GM21528 (cell line): ENCODE measurements around the gene CDC14A.

Source experiments
- ATAC-seq: cut with Tn5 transposase; IDR thresholded peaks from one replicate; pipeline ENCODE4 v1.9.1; 2021; ENCODE audit warnings: mild to moderate bottlenecking, moderate library complexity; ENCODE audit not compliant: unreplicated experiment, low FRiP score

Gene CDC14A

DNA sequence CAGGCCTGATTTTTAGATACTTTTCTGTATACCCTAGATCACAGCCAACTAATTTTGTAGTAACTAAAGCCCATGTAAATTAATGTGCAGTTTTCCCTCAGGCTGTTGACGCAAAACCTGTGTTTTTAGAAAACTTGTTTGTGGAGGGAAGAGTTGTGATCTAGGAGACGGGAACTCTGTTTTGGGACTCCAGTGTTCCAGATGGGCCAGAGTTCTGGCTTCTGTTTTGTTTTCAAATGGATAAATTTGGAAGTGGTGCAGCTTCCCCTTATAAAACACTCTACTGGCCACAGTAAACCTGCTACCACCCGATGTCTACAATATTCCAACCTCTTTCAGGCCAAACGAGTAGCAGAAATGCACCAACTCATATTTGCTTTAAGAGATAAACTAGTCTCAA, 172.0 kb downstream of the CDC14A start:
- no peak for ATAC-seq

DNA sequence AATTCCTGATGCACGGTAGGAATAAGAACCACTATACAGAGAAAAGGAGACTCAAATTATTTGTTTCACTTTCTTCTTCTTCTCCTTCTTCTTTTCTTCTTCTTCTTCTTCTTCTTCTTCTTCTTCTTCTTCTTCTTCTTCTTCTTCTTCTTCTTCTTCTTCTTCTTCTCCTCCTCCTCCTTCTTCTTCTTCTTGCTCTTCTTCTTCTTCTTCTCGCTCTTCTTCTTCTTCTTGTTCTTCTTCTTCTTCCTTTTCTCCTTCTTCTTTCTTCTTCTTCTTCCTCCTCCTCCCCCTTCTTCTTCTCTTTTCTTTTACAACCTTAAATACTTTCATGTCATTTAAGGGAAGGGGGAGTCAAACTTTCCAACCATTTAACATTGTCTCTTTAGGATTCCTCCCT, 174.6 kb downstream of the CDC14A start:
- no peak for ATAC-seq

DNA sequence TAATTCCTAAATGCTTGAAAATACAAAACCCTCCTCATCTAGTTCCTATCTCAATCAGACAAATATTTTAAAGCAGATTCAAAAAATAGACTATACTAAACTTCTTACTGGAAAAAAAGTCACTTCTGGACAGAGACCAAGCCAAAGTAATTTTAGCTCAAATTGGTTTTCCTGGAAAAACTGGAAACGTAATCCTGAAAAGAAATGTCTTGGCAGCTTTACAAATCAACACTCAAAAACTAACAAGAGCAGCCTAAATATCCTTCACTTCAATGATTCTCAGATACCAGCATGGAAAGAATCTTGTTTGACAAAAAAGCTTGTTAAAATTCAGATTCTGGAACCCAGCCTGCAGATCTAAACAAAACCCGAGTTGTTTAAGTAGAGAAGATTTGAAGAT, 176.6 kb downstream of the CDC14A start:
- no peak for ATAC-seq

DNA sequence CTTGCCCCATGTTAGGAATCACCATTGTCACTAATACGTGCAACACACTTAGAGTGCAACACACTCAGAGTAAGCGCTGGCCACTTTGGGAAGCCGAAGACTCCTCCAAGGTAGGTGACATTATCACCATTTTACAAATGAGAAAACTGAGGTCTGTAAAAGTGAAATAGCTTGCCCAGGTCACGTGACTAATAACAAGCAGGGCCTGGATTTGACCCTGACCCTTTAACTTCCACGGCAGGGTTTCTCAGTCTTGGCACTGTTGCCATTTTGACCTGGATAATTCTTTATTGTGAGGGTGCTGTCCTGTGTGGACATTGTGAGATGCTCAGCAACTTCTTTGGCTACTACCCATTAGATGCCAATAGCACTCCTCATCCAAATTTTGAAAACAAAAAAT, 177.8 kb downstream of the CDC14A start:
- no peak for ATAC-seq

DNA sequence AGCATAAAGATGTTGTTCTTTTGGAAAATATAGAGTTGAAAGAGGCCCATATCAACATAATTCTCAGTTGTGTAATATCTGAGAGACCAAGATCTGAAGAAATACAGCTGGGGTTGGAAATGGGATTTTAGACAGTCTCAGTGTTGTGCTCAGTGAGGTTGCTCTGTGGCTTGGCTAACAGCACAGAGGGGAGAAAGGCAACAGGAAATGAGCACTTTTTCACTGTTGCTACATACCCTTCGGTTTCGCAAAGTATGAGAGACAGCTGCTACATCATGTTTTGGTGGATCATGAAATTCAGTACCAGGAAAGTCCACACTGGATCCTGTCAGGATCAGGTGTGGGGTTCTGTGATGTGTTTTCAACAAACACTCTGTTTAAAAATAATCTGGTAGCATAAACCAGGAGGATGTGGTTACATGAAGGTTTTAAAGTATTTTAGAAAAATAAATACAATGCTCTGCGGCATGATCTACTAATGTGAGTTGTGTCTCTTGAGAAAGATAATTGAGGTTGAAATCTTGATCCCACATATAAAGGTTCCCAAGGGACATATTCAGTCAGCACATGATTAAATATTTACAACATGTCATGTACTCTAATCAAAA, 178.7 kb downstream of the CDC14A start:
- peak; percentile 95 for ATAC-seq

DNA sequence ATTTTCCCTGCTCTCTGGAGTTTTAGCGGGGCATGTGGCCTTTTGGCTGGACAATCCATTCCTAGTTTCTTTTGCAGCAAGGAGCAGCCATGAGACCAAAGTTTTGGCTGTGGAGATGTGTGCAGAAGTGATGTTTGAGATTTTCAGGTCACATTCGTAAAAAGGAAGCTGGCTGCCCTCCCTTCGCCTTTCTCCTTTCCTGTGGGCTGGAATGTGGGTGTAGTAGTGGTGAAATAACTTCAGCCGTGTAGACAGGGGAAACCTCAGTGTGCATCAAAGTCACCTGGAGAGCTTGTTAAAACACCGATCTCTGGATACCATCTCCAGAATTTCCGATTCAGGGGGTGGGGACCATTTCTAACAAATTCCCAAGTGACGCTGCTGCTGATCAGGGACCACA, 180.3 kb downstream of the CDC14A start:
- ATAC-seq = no peak

DNA sequence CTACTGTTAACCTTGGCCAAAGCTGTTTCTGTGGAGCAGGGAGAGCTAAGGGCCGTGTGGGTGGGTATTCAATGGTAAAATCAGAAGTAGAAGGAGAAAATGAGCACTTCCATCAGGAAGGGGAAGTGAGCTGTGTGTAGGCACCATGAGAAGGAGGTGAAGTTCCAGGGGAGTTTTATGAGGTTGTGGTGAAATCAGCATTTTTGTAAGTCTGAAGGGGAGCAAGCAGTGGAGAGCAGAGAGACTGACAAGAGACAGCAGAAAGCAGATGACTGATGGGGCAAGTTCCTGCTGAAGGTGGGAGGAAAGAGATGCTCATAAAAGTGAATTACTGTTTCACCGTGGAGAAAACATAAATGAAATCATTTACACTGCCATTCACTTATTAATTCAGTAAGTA, 183.0 kb downstream of the CDC14A start:
- ATAC-seq = no peak

DNA sequence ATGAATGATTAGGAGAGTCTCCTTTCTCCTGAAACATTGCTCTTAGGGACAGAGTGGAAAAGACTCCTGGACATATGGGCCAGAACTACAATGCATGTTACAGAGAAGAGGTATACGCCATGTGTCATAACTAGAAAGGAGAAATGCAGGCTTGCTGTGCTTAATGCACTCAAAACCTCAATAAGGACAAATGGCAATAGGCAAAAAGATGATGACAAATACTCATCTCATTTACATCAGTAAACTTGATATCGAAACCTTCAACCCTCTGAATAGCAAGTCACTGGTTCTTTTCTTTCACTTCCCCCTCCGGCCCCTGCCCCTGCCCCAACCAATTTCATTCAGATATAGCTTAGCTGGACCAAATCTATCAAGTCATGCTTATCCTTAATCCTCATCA, 183.7 kb downstream of the CDC14A start:
- ATAC-seq = peak; percentile 83

DNA sequence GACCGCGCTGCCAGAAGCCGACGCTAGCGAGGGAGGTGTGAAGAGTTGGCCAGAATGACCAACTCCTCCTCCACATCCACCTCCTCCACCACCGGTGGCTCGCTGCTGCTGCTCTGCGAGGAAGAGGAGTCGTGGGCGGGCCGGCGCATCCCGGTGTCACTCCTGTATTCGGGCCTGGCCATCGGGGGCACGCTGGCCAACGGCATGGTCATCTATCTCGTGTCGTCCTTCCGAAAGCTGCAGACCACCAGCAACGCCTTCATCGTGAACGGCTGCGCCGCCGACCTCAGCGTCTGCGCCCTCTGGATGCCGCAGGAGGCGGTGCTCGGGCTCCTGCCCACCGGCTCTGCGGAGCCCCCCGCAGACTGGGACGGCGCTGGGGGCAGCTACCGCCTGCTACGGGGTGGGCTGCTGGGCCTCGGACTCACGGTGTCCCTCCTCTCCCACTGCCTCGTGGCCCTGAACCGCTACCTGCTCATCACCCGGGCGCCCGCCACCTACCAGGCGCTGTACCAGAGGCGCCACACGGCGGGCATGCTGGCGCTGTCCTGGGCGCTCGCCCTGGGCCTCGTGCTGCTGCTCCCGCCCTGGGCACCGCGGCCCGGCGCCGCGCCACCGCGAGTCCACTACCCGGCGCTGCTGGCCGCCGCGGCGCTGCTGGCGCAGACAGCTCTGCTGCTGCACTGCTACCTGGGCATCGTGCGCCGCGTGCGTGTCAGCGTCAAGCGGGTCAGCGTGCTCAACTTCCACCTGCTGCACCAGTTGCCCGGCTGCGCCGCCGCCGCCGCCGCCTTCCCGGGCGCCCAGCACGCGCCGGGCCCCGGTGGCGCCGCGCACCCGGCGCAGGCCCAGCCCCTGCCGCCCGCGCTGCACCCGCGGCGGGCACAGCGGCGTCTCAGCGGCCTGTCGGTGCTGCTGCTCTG, 186.9 kb downstream of the CDC14A start:
- ATAC-seq = no peak

DNA sequence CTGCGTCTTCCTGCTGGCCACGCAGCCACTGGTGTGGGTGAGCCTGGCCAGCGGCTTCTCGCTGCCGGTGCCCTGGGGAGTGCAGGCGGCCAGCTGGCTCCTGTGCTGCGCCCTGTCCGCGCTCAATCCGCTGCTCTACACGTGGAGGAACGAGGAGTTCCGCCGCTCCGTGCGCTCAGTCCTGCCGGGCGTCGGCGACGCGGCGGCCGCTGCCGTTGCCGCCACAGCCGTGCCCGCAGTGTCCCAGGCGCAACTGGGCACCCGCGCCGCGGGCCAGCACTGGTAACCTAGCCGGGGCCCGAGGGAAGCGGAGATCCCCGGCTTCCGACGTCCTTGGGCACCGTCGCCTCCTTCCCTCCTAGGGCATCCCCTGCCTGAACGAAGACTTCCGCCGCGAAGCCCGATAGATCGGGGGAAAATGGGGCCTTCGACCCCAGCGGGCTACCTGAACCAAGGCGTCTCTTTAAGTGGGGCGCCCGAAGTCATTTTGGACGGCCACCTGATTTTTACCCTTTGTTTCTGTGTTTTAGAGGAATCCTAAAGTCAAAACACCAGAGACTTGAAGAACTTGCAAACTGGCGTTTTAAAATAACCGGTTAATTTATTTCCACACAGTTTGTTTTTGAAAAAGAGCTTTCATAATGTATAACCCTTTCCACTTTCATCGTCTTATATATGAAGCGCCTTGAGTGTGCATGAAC, 187.7 kb downstream of the CDC14A start:
- no peak for ATAC-seq

DNA sequence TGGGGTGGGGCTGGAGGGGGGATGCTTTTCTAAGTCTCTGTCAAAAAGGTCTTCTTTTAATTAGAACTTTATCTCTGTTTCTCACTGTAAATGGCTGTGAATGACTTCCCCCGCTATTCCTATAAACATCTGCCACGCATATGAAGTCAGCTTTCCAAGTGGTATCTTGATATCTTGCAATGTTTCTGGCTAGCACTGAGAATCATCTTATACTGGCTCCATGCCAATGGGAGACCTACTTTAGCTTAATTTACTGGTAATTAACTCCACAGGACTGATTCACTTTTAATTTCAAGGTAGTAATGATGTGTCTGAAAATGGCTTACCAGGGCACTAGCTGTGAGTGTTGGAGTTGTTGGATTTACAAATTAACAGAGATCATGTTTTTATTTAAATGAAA, 190.0 kb downstream of the CDC14A start:
- ATAC-seq = no peak

DNA sequence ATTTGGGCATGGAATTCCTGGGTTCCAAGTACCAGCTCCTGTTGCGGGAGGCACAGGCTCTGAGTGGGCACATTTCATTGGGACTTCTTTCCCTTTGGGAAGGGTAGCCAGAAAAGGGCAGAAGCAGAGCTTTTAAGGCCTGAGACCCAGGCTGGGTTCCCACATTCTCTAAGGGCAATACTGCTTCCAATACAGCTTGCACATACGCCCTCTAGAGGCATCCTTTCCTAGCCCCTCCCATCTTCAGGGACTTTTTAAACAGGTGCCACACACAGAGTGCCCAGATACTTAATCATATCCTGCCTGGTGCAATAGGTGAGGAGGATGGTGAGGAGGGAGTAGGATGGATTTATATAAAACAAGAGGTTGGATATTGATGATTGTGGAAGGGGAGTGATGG, 191.3 kb downstream of the CDC14A start:
- ATAC-seq = no peak

DNA sequence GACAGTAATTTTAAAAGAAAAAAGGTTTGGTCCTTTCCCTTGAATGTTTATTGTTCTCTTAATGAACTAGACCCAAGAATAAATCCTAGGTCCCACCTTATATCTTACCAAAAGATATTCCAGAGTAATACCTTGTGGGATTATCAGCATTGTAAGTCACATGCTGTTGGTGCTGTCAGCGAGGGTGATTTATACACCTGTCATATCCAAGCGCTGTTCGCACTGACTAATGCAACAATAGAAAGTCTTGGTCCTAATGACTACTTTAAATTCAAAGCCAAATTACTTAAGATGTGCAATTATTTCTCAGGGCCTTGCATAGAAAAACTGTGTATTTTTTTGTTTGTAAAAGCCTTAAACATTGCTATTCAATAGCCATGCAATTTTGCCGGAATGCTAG, 192.5 kb downstream of the CDC14A start:
- ATAC-seq = no peak

DNA sequence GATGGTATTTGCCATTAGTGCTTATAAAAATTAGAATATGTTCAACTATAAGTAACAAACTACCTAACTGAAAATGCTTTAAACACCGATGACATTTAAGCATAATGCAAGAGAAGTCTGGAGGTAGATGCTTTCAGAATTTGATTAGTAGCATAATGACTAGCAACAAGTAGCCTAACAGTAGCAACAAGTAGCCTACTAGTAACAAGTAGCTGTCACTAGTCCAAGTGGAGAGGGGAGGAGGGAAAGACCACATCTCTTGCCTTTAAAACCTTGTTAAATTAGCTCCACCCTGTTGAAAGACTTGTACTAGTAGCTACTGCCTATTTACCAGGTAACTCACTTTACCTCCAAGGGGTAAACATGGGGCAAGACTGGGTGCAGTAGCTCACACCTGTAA, 193.5 kb downstream of the CDC14A start:
- ATAC-seq = no peak

DNA sequence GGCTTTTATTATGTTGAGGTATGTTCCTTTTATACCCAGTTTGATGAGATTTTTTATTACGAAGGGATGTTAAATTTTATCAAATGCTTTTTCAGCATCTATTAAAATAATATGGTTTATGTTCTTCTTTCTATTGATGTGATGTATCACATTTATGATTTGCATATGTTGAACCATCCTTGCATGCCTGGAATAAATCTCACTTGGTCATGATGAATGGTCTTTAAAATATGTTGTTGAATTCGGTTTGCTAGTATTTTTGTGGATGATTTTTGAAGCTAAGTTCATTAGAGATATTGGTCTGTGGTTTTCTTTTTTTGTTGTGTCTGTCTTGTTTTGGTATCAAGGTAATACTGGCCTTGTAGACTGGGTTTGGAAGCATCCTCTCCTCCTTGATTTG, 199.7 kb downstream of the CDC14A start:
- no peak for ATAC-seq

DNA sequence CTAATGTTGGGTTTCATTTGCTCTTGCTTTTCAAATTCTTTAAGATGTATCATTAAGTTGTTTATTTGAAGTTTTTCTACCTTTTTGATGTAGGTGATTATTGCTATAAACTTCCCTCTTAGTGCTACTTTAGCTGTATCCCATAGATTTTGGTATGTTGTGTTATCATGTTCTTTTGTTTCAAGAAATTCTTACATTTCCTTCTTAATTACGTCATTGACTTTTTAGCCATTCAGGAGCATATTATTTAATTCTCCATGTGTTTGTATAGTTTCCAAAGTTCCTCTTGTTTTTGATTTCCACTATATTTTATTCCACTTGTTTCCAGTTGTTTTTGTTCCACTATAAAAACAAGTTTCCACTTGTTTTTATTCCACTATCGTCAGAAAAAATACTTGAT, 200.6 kb downstream of the CDC14A start:
- no peak for ATAC-seq

DNA sequence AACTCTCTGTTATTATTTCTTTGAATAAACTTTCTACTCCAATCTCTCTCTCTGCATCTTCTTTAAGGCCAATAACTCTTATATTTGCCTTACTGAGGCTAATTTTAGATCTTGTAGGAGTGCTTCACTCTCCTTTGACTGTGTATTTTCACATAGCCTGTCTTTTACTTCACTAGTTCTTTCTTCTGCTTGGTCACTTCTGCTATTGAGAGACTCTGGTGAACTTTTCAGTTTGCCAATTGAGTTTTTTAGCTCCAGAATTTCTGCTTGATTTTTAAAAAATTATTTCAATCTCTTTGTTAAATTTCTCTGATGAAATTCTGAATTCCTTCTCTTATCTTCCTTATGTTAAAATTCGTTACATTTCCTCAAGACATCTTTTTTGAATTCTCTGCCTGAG, 203.9 kb downstream of the CDC14A start:
- ATAC-seq = no peak

DNA sequence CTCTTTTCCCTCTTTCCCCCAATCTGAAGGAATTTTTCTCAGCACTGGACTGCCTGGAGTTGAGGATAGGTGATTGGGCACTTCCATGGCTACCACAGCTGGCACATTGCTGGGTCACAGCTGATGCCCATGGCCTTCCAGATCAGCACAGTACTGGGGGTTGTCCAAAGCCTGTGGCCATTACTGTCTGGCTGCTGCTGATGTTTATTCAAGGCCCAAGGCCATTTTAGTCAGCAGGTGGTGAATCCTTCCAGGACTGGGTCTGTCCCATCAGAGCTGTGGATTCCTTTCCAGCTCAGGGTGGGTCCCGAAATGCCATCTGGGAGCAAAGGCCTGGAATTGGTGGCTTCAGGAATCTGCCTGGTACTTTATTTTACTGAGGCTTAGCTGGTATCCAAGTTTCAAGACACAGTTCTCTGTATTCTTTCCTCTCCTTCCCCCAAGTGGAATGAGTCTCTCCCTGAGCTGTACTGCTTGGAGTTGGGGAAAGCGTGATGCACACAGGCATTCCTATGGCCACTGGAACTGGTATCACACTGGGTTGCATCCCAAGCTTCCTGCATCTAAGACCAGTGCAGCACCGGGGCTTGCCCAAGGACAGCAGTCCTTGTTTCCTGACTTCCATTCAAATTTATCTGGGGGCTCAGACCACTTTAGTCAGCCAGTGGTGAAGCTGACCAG, 204.8 kb downstream of the CDC14A start:
- ATAC-seq = no peak

DNA sequence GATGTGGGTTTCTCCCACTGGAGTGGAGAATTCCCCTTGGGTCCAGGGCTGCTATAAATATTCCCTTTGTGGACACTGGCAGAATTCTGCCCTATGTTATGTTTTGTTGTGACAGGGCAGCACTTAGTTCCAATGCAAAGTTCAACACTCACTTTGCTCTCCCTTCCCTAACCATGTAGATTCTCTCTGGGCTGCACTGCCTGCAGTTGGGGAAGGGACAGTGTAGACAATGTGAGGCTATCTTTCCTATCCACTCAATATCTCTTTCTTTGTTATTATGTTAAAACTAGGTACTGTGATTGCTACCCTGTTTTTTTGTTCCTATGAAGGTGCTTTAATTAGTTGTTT, 205.3 kb downstream of the CDC14A start:
- no peak for ATAC-seq

DNA sequence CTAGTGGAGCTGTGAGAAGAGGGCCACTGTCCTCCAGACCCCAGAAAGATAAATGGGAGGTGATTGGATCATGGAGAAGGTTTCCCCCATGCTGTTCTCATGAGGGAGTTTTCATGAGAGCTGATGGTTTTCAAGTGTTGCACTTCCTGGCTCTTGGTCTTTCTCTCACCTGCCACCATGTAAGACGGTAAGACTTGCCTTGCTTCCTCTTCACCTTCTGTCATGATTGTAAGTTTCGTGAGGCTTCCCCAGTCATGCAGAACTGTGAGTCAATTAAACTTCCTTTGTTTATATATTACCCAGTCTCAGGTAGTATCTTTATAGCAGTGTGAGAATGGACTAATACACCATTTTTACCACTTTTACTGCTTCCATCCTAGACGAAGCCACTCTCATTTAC, 213.2 kb downstream of the CDC14A start:
- no peak for ATAC-seq
